HepG2 (cell line): ENCODE data around the gene DCC.

Experiments
- JUN ChIP-seq: sonication (generic); formaldehyde crosslinking; IDR thresholded peaks from 2 replicates; pipeline ENCODE4 v1.4.0; 2020; ENCODE audit warnings: mild to moderate bottlenecking, missing genetic modification reagents
- POLR2A ChIP-seq, 2 experiments: IDR thresholded peaks; 2 replicates each; pipeline ENCODE4 v1.6.1; 2011; ENCODE audit warnings: low read depth in 2 of 2, low read length in 2 of 2, mild to moderate bottlenecking in 1 of 2, moderate library complexity in 1 of 2; ENCODE audit not compliant: insufficient read depth in 1 of 2

- TF ChIP-seq JUN (no peak), POLR2A (IDR thresholded peaks at IDR 0.05; ENCODE audit: insufficient read depth in 1 of 2, low read depth in 2 of 2, low read length in 2 of 2) (no peak)
Measured at GRCh38 chr18:52333860-52334259, 6.1 kb upstream of the DCC start.
